ENCODE results near the gene VMP1. TPM values are rescaled to one million over a fixed set of nuclear protein-coding genes. Genes with fewer than 3 reads are reported as not detected.

Gene VMP1
- total and polyA plus RNA-seq, 2 donors (not counting 1 experiment from before 2014, with no cell fraction given): 125 to 235 TPM

GRCh38 chr17:59675231-59675630, 32.2 kb upstream of the VMP1 start:
- H3K4me3 ChIP-seq (replicated peaks in 1 of 4; ENCODE audit: control extremely low read depth in 1 of 4, insufficient read depth in 1 of 4, low read depth in 3 of 4, low read length in 4 of 4): no peak overlapping the region
- peaks cover 15% of the 10 kb centered on the region for H3K4me1 ChIP-seq (ENCODE audit: control insufficient read depth, extremely low read depth, insufficient read depth, low read length)
- no peak overlapping the region for H2AFZ ChIP-seq (ENCODE audit: low read length)
- no peaks in the 10 kb centered on the region for H3K27me3 ChIP-seq (ENCODE audit: control insufficient read depth, insufficient read depth, low read length)
- no peak overlapping the region for H3K27ac ChIP-seq (ENCODE audit: insufficient read depth, low read length)
- H3K36me3 ChIP-seq (ENCODE audit: control insufficient read depth, insufficient read depth, low read length): peaks cover 19% of the 10 kb centered on the region
- peaks cover 63% of the 10 kb centered on the region for H3K79me2 ChIP-seq (ENCODE audit: control insufficient read depth, insufficient read depth, low read length)
- no peak for DNase-seq (ENCODE audit: low read depth in 2 of 2)
- no peak overlapping the region for H3K9ac ChIP-seq (ENCODE audit: insufficient read depth, low read length)
- TF ChIP-seq, protein P1, sequence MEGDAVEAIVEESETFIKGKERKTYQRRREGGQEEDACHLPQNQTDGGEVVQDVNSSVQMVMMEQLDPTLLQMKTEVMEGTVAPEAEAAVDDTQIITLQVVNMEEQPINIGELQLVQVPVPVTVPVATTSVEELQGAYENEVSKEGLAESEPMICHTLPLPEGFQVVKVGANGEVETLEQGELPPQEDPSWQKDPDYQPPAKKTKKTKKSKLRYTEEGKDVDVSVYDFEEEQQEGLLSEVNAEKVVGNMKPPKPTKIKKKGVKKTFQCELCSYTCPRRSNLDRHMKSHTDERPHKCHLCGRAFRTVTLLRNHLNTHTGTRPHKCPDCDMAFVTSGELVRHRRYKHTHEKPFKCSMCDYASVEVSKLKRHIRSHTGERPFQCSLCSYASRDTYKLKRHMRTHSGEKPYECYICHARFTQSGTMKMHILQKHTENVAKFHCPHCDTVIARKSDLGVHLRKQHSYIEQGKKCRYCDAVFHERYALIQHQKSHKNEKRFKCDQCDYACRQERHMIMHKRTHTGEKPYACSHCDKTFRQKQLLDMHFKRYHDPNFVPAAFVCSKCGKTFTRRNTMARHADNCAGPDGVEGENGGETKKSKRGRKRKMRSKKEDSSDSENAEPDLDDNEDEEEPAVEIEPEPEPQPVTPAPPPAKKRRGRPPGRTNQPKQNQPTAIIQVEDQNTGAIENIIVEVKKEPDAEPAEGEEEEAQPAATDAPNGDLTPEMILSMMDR (conservative IDR thresholded peaks at IDR 0.05 in 1 of 2, IDR thresholded peaks at IDR 0.05 in 1 of 2; ENCODE audit: low read depth in 1 of 2, low read length in 2 of 2): no peak
- no peak for TF ChIP-seq EZH2 (IDR thresholded peaks at IDR 0.05; ENCODE audit: low read length, missing control alignments)
- H3K4me2 ChIP-seq (ENCODE audit: extremely low read depth, insufficient read depth, low read length): no peak overlapping the region
- H4K20me1 ChIP-seq (ENCODE audit: control insufficient read depth, extremely low read depth, insufficient read depth, low read length): no peaks in the 10 kb centered on the region
- H3K9me3 ChIP-seq (ENCODE audit: control insufficient read depth, insufficient read depth, low read depth, low read length): no peaks in the 10 kb centered on the region

GRCh38 chr17:59676716-59677115, 30.7 kb upstream of the VMP1 start:
- no peak overlapping the region for H2AFZ ChIP-seq (ENCODE audit: low read length)
- no peak overlapping the region for H3K27ac ChIP-seq (ENCODE audit: insufficient read depth, low read length)
- TF ChIP-seq, protein P1 (conservative IDR thresholded peaks at IDR 0.05 in 1 of 2, IDR thresholded peaks at IDR 0.05 in 1 of 2; ENCODE audit: low read depth in 1 of 2, low read length in 2 of 2): no peak
- TF ChIP-seq EZH2 (IDR thresholded peaks at IDR 0.05; ENCODE audit: low read length, missing control alignments): no peak
- no peaks in the 10 kb centered on the region for H3K9me3 ChIP-seq (ENCODE audit: control insufficient read depth, insufficient read depth, low read depth, low read length)
- peaks cover 52% of the 10 kb centered on the region for H3K79me2 ChIP-seq (ENCODE audit: control insufficient read depth, insufficient read depth, low read length)
- no peak overlapping the region for H3K9ac ChIP-seq (ENCODE audit: insufficient read depth, low read length)
- H3K4me2 ChIP-seq (ENCODE audit: extremely low read depth, insufficient read depth, low read length): no peak overlapping the region
- no peak for DNase-seq (ENCODE audit: low read depth in 2 of 2)
- H3K36me3 ChIP-seq (ENCODE audit: control insufficient read depth, insufficient read depth, low read length): peaks cover 26% of the 10 kb centered on the region
- peaks cover 5% of the 10 kb centered on the region for H3K4me1 ChIP-seq (ENCODE audit: control insufficient read depth, extremely low read depth, insufficient read depth, low read length)
- H4K20me1 ChIP-seq (ENCODE audit: control insufficient read depth, extremely low read depth, insufficient read depth, low read length): no peaks in the 10 kb centered on the region
- H3K27me3 ChIP-seq (ENCODE audit: control insufficient read depth, insufficient read depth, low read length): no peaks in the 10 kb centered on the region
- no peak overlapping the region for H3K4me3 ChIP-seq (replicated peaks in 1 of 4; ENCODE audit: control extremely low read depth in 1 of 4, insufficient read depth in 1 of 4, low read depth in 3 of 4, low read length in 4 of 4)

- DNase-seq (ENCODE audit: low read depth in 2 of 2): no peak
- Histone ChIP-seq H3K9me3 (ENCODE audit: control insufficient read depth, insufficient read depth, low read depth, low read length) (no peaks in the 10 kb centered on the region), H2AFZ (ENCODE audit: low read length) (no peak overlapping the region), H4K20me1 (ENCODE audit: control insufficient read depth, extremely low read depth, insufficient read depth, low read length) (no peaks in the 10 kb centered on the region), H3K27ac (ENCODE audit: insufficient read depth, low read length) (no peak overlapping the region), H3K27me3 (ENCODE audit: control insufficient read depth, insufficient read depth, low read length) (no peaks in the 10 kb centered on the region), H3K36me3 (ENCODE audit: control insufficient read depth, insufficient read depth, low read length) (peaks cover 27% of the 10 kb centered on the region), H3K4me1 (ENCODE audit: control insufficient read depth, extremely low read depth, insufficient read depth, low read length) (peaks cover 5% of the 10 kb centered on the region), H3K79me2 (ENCODE audit: control insufficient read depth, insufficient read depth, low read length) (peaks cover 37% of the 10 kb centered on the region), H3K4me3 (replicated peaks in 1 of 4; ENCODE audit: control extremely low read depth in 1 of 4, insufficient read depth in 1 of 4, low read depth in 3 of 4, low read length in 4 of 4) (no peak overlapping the region), H3K4me2 (ENCODE audit: extremely low read depth, insufficient read depth, low read length) (no peak overlapping the region), H3K9ac (ENCODE audit: insufficient read depth, low read length) (no peak overlapping the region)
- no peak for TF ChIP-seq EZH2 (IDR thresholded peaks at IDR 0.05; ENCODE audit: low read length, missing control alignments)
- TF ChIP-seq, protein P1 (conservative IDR thresholded peaks at IDR 0.05 in 1 of 2, IDR thresholded peaks at IDR 0.05 in 1 of 2; ENCODE audit: low read depth in 1 of 2, low read length in 2 of 2): no peak
Measured at GRCh38 chr17:59678918-59679317, 28.5 kb upstream of the VMP1 start.
